GM19452 (cell line): ENCODE measurements around the gene LRP11.
"Not testable (repeated sequence)": the region's sequence is repeated elsewhere in the genome, so short reads cannot be mapped to it uniquely, and the experiment has no call there.

ENCODE experiments used
- ATAC-seq: cut with Tn5 transposase; IDR thresholded peaks from one replicate; pipeline ENCODE4 v1.9.1; 2021; ENCODE audit not compliant: unreplicated experiment

Gene LRP11

DNA sequence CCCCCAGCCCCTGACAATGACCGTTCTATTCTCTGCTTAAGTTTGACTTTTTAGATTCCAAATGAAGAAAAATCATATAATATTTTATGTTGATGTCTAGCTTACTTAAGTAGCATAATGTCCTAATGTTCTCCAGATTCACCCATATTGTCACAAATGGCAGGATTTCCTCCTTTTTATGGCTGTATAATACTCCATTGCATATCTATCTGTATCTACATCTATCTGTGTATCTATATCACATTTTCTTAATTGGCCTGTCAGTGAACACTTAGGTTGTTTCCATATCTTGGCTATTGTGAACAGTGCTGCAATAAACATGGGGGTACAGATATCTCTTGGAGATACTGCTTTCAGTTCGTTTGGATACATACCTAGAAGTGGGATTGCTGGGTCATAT lies 7.0 kb upstream of the LRP11 start:
- ATAC-seq: no peak

DNA sequence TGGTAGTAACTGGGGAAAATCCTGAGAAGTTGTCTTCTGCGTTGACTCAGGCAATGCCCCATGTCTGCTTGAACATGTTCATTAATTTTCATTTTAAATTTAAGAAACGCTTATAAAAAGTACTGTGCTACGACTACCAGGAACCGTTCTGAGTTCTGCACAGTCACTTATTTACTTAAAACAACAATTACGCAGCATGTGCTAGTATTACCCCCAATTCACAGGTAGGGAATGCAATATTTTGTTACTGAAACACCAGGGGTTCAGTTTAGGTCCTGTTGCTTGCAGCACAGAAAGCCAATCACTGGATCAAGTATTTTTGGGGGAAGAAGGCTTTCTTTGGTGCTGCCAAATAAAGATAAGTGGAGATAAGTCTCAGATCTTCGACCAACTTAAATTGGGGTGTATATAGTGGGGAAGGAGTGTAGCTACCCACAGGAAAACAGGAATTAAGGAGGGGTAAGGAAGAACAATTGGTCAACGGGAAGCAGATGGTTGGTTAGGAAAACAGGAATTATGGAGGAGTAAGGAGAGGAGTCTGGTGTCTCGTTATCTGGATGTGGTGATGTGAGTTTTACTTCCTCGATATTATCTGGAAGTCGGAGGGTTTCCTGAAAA lies 5.2 kb upstream of the LRP11 start:
- no peak for ATAC-seq

- ATAC-seq: no peak
Measured at GRCh38 chr6:149867876-149868640, 3.9 kb upstream of the LRP11 start.

DNA sequence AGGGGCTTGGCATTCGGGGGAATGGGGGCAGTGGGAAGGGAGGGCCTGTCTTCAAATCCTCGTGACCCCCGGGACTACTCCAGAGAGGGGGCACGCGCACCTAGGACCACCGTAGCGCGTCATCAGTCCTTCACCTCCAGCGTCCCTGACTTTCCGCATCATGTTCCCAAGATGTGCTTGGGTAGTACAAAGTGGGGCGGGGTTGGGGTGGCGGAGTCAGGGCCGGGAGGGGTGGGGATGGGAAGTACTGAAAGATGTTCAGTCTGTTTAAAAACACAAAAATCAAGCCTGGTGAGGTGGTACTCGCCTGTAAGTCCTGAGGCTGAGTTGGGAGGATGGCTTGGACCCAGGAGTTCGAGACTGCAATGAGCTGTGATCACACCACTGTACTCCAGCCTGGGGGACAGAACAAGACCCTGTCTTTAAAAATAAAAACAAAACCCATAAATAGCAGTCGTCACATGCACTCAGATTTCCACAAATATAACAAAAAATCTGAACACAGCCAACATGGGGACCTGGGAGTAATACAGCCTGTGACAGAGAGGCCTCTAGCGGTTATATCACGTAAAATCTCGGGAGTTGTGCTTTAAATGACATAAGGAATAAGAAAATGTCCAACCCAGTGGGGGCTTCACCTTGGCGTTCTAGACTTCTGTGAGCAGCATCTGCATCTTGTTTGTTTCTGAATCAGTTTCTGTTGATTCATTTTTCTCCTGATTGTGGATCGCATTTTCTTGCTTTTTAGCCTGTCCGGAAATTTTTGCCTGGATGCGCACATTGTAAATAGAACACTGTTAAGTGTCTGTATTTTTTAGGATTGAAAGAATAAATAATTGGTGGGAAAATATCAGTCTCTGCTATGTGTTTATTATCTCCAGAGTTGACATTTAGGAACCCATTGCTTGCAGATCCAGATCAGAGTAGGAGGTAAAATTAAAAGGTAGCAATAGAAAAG lies 698 bp upstream of the LRP11 start:
- ATAC-seq: no peak

DNA sequence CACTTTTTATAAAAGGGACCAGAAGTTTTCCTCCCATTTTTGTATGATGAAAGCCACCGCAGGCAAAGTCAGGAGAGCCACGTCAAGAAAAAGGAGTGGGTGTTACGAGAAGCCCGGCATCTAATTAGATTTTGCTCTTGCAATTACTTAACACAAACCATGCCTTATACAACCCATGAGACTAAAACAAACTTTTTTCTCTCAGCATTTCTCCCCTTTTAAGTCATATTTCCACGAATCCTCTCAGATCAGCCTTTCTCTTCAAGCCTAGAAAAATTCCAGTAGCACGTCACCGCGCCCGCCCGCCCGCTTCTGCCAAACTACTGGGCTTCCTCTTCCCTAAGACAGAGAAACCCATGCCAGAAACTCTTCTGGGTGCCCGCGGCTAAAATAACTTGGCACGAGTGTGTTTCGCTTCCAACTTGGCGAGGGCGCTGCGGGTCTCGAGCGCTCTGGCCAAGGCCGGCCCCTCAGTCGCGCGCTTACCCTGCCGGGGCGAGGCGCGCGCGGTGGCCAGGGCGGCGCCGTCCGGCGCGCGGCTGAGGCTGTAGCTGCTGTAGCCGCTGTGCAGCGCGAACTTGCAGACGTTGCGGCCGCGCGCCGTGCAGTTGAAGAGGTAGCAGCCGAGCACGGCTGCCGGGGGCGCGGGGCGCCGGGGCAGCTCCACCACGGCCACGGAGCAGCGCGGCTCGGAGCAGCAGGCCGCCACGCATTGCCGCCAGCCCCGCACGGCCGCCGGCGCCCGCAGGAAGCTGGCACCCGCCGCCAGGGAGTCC lies 1.0 kb downstream of the LRP11 start:
- ATAC-seq: peak; percentile 40

DNA sequence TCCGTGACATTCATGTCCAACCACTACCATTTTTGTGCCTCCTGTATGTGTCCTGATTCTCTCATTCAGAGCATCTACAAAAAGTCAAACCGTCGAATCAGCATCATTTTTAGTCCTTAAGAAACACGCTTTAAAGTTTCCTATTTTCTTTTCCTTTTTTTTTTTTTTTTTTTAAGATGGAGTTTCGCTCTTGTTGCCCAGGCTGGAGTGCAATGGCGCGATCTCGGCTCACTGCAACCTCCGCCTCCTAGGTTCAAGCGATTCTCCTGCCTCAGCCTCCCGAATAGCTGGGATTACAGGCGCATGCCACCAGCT lies 1.8 kb downstream of the LRP11 start:
- not testable (repeated sequence) for ATAC-seq

DNA sequence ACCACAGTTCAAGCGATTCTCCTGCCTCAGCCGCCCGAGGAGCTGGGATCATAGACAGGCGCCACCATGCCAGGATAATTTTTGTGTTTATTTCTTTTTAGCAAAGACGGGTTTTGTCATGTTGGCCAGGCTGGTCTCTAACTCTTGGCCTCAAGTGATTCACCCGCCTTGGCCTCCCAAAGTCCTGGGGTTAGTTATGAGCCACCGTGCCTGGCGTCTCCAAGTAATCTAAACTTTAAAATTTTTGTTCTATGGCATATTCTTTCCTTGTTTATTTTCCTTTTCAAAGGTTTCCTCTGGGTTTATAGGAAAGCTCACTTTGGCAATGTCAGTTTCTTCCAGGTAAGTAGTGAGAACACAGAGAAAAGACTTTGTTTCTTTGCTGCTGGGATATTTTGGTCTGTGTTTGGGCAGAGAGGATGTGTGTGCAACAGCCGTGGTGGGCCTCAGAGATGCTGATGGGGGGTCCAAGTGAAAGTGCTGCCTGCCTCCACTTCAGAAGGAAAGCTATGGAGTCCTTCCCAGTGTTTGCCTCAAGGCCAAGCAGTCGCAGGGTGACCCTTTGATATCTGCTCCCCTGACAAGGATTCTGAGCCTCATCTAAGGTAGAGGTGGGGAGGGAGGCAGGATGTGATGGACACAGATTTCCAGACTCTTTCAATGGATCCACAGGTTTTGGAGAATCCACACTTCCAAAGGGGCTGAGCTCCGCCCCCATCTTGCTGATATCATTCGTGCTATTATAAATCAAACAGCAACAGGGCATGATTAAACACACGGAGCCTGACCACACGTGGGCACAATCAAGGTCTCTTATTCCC lies 2.3 kb downstream of the LRP11 start:
- ATAC-seq: no peak

- no peak for ATAC-seq
Measured at GRCh38 chr6:149860834-149861602, 3.1 kb downstream of the LRP11 start.

- ATAC-seq: no peak
Measured at GRCh38 chr6:149860513-149860833, 3.7 kb downstream of the LRP11 start.

GRCh38 chr6:149859938-149860337 lies 4.2 kb downstream of the LRP11 start:
- no peak for ATAC-seq

- no peak for ATAC-seq
Measured at GRCh38 chr6:149859368-149859767, 4.8 kb downstream of the LRP11 start.

GRCh38 chr6:149857541-149857940 lies 6.6 kb downstream of the LRP11 start:
- no peak for ATAC-seq

GRCh38 chr6:149856256-149856994 lies 7.7 kb downstream of the LRP11 start:
- ATAC-seq: no peak

DNA sequence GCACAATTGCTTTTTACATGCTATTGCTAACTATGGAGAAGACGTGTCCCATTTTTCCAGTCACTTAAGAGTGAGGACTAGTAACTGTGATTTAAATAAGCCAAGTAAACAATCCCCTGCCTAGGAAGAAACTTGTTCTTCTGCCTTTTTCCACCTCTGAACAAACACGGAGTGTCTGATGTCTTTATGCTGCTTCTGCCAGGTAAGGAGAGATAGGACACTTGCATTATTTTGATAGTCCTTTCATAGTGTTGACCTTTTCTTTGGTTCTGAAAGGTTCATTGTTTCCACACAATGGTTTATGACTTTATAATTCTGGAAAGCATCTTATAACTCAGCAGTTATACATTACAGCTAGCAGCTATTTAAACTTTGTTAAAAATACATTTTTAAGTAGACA lies 8.4 kb downstream of the LRP11 start:
- ATAC-seq: no peak

DNA sequence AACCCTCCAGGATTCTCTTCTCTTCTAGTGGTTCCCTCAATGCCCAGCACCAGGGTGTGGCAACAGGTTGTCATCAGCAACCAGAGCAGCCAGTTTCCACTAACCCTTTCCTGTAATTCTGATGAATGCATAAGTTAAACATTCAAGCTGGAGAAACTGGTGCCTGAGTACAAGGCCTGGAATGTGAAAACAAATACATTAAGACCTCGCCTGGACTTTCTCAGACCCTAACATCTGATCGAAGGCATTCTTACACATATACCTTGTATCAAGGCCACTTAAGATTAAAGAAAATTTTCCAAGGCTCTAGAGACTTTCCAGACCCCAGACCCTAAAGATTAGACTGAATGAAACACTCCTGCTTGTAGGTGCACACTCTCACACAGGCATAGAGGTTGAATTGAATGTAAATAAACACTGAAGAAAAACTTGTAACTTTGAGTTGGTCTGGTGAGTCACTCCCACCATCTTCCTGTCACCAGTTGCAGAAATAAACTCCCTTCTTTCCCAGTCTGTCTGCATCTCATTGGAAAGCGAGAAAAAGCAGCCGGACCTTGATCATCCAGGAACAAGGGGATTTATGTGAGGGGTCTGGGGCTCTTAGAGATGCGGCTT lies 9.0 kb downstream of the LRP11 start:
- ATAC-seq: no peak

DNA sequence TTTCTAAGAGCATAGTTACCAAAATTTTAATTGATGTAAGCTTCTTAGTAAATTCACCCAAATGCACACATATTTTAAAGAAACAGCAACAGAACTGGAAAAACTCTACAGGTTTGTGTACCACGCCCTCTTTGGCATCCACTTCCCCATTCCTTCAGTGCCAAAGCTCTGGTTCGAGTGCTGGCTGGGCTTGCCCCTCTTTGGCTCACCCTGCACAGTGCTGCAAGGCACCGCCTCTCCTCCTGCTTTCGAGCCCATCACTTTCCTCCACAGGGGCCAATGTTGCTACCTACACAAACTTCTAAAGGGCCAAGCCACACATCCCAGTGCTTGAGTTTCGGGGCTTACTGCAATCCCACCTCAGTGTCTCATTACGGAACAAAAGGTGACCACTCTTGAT lies 9.6 kb downstream of the LRP11 start:
- ATAC-seq: no peak

DNA sequence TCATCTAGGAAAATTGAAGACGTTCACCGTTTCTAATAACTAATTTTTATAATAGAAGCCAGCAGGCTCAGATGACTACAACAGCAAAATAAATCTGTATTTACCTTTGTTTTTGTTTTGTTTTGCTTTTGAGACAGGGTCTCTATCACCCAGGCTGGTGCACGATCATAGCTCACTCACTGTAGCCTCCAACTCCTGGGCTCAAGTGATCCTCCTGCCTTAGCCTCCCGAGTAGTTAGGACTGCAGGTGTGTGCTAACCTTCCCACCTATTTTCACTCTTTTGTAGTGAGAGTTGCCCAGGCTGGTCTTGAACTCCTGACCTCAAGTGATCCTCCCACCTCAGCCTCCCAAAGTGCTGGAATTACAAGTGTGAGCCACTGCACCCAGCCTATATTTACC lies 10.1 kb downstream of the LRP11 start:
- ATAC-seq: not testable (repeated sequence)

DNA sequence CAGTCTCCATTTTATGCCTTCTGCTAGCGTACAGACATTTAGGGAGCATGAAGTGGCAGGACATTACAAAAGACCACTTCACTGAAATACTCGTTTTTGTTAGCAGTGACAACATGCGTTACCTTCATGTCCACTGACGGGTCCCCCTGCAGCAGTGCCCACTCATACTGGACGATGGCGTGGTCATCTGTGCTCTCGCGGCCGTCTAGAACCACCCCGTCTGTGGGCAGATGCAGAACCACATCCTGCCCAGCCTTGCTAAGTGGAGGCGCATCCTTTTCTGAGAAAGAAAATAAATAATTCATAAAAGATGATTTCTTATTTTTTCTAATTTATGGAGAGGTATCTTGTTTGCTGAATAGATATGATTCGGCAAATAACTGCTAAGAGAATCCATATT lies 11.3 kb downstream of the LRP11 start:
- ATAC-seq: no peak

DNA sequence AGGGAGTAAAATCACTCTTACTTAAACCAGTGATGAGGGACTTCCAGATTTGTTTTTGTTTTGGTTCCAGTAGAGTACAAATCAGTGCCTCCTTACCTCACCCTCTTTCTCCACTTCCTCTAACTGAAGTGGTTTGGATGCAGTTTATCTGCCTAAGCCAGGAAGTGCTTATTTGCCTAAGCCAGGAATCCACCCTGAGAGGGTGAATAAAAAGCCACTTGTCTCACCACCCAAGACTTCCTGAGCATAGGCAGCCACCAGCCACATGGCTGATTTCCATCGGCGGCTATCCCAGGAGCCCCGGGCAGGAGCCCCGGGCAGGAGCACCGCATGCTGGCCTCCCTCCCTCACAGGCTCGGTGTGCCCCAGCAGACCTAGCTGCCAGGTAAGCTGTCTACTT lies 12.0 kb downstream of the LRP11 start:
- ATAC-seq: no peak
